GM12875 (cell line): Measurements from ENCODE around the gene NOS2.

Experiments
- H3K4me3 ChIP-seq: one replicate; pipeline ENCODE4 v1.5.1; 2011; ENCODE audit warnings: low read depth, low read length, control low read depth
- TF ChIP-seq, protein P1 (sequence below): IDR thresholded peaks from 2 replicates; pipeline ENCODE4 v1.5.1; 2011; ENCODE audit warnings: low read depth, mild to moderate bottlenecking, control low read depth, inconsistent platforms, low read length, moderate library complexity, borderline replicate concordance; ENCODE audit not compliant: insufficient read depth

The NOS2 gene

GRCh38 chr17:27807567-27808470 lies 7.5 kb upstream of the NOS2 start:
- H3K4me3 ChIP-seq, result no peak overlapping the region
- TF ChIP-seq, protein P1, sequence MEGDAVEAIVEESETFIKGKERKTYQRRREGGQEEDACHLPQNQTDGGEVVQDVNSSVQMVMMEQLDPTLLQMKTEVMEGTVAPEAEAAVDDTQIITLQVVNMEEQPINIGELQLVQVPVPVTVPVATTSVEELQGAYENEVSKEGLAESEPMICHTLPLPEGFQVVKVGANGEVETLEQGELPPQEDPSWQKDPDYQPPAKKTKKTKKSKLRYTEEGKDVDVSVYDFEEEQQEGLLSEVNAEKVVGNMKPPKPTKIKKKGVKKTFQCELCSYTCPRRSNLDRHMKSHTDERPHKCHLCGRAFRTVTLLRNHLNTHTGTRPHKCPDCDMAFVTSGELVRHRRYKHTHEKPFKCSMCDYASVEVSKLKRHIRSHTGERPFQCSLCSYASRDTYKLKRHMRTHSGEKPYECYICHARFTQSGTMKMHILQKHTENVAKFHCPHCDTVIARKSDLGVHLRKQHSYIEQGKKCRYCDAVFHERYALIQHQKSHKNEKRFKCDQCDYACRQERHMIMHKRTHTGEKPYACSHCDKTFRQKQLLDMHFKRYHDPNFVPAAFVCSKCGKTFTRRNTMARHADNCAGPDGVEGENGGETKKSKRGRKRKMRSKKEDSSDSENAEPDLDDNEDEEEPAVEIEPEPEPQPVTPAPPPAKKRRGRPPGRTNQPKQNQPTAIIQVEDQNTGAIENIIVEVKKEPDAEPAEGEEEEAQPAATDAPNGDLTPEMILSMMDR, result no peak

- TF ChIP-seq, protein P1, result peak; percentile 76
- peak overlapping the region; percentile 35 for H3K4me3 ChIP-seq
These were observed 5.3 kb upstream of the NOS2 start for GRCh38 chr17:27805520-27806146.

- TF ChIP-seq, protein P1, result no peak
- H3K4me3 ChIP-seq, result no peak overlapping the region
These were observed 3.8 kb upstream of the NOS2 start for GRCh38 chr17:27804113-27804512.

DNA sequence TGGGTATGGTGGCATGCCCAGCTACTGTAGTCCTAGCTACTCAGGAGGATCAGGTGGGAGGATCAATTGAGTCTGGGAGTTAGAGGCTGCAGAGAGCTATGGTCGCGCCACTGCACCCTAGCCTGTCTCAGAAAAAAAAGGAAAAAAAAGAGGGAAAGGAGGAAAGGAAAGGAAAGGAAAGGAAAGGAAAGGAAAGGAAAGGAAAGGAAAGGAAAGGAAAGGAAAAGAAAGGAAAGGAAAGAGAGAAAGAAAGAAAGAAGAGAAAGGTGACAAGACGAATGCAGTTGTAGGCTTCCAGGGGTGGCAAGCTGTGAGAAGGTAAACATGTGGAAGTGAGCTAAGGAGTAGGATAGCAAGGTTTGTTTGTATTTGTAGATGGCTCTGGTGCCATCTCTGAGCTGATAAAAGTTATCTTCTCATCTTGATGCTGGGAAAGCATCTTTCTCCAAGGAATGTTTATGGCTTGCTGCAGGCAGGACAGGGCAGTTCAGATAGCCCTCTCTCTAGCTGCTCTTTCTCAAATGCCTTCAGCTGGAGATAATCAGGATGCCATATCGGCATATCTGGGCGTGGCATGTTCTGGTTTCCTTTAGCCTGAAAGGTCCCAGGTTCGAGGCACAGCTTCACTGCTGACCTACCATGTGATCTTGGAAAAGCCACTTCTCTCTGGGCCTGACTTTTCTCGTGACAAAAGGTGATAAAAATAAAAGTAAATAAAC lies 2.8 kb upstream of the NOS2 start:
- no peak overlapping the region for H3K4me3 ChIP-seq
- TF ChIP-seq, protein P1, result no peak

GRCh38 chr17:27802033-27802432 lies 1.7 kb upstream of the NOS2 start:
- TF ChIP-seq, protein P1, result no peak
- H3K4me3 ChIP-seq, result no peak overlapping the region

GRCh38 chr17:27798376-27798775 lies 2.0 kb downstream of the NOS2 start:
- no peak overlapping the region for H3K4me3 ChIP-seq
- TF ChIP-seq, protein P1, result no peak
